Breast epithelium (tissue), 3 donors: ENCODE measurements around the gene SLC28A3.

Source experiments
- POLR2A ChIP-seq: fragments of 450-650 bp; IDR thresholded peaks from one replicate; pipeline ENCODE4 v1.6.1; 2016; ENCODE audit warnings: antibody characterized with exemption, mild to moderate bottlenecking, moderate library complexity
- POLR2AphosphoS5 ChIP-seq, 3 donors: sonication (generic); formaldehyde crosslinking; IDR thresholded peaks; one replicate each; pipeline ENCODE4 v1.6.1; 2017; ENCODE audit warnings: antibody characterized with exemption in 3 of 3
- TF ChIP-seq, protein P1 (sequence below), 3 donors: fragments of 450-650 bp; IDR thresholded peaks; one replicate each; pipeline ENCODE4 v1.5.1; 2016 to 2017; ENCODE audit warnings: antibody characterized with exemption in 3 of 3, mild to moderate bottlenecking in 3 of 3, moderate library complexity in 3 of 3

DNA sequence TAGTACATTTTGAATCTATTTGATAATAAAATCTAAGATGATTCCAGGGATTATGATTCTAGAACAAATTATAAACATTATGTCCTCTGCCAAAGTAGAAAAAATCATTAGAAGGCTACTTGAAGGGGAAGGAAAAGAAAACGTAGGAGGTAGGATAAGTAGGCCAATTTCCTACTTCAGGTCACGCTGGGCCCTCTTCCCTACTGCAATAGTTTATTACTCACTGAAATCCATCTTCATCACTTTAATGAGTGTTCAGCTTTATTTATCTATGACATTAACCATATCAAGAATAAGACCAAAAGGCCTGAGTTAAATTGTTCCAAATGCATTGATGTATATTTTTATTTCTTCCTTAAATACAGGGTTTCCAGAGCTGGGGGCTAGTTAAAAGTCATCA lies 21.6 kb downstream of the SLC28A3 start:
- no peak for TF ChIP-seq POLR2A
- TF ChIP-seq, protein P1, sequence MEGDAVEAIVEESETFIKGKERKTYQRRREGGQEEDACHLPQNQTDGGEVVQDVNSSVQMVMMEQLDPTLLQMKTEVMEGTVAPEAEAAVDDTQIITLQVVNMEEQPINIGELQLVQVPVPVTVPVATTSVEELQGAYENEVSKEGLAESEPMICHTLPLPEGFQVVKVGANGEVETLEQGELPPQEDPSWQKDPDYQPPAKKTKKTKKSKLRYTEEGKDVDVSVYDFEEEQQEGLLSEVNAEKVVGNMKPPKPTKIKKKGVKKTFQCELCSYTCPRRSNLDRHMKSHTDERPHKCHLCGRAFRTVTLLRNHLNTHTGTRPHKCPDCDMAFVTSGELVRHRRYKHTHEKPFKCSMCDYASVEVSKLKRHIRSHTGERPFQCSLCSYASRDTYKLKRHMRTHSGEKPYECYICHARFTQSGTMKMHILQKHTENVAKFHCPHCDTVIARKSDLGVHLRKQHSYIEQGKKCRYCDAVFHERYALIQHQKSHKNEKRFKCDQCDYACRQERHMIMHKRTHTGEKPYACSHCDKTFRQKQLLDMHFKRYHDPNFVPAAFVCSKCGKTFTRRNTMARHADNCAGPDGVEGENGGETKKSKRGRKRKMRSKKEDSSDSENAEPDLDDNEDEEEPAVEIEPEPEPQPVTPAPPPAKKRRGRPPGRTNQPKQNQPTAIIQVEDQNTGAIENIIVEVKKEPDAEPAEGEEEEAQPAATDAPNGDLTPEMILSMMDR (IDR thresholded peaks at IDR 0.05), result no peak
- no peak for TF ChIP-seq POLR2AphosphoS5 (IDR thresholded peaks at IDR 0.05)
